Activated CD4-positive, alpha-beta T cell treated with anti-CD3 and anti-CD28 coated beads, Interleukin-2, amount 50 U/mL, for 24 hours (primary cell): ENCODE data around the gene FOXP1.
"Not testable (repeated sequence)": the region's sequence is repeated elsewhere in the genome, so short reads cannot be mapped to it uniquely, and the experiment has no call there.

Experiments
- DNase-seq, 2 donors: peaks; one replicate each; pipeline ENCODE4 v3.0.0-alpha.2; 2020; ENCODE audit warnings: low read depth in 1 of 2, low spot score in 1 of 2

FOXP1 gene

GRCh38 chr3:71028184-71028583 is 555.3 kb downstream of the FOXP1 start:
- no peak for DNase-seq

GRCh38 chr3:71026634-71027578 is 556.6 kb downstream of the FOXP1 start:
- no peak for DNase-seq

GRCh38 chr3:71025516-71025915 is 558.0 kb downstream of the FOXP1 start:
- no peak for DNase-seq

GRCh38 chr3:71025010-71025409 is 558.5 kb downstream of the FOXP1 start:
- DNase-seq = no peak

GRCh38 chr3:71022551-71023335 is 560.8 kb downstream of the FOXP1 start:
- DNase-seq = no peak

GRCh38 chr3:71018799-71019198 is 564.7 kb downstream of the FOXP1 start:
- DNase-seq = no peak

GRCh38 chr3:71016178-71016845 is 567.2 kb downstream of the FOXP1 start:
- no peak for DNase-seq

GRCh38 chr3:71014616-71015015 is 568.9 kb downstream of the FOXP1 start:
- DNase-seq = not testable (repeated sequence)

- no peak for DNase-seq
Measured at GRCh38 chr3:71012971-71013370, 570.6 kb downstream of the FOXP1 start.

GRCh38 chr3:71011565-71012287 is 571.8 kb downstream of the FOXP1 start:
- no peak for DNase-seq

- peak; percentile 30 to 78 for DNase-seq
Measured at GRCh38 chr3:71010726-71011455, 572.6 kb downstream of the FOXP1 start.

- no peak for DNase-seq
Measured at GRCh38 chr3:71008350-71008935, 575.1 kb downstream of the FOXP1 start.

- DNase-seq = no peak
Measured at GRCh38 chr3:71006810-71007785, 576.4 kb downstream of the FOXP1 start.

GRCh38 chr3:71005702-71006321 is 577.7 kb downstream of the FOXP1 start:
- DNase-seq = no peak

GRCh38 chr3:71003511-71003910 is 580.0 kb downstream of the FOXP1 start:
- DNase-seq = no peak

- no peak for DNase-seq
Measured at GRCh38 chr3:71002298-71002697, 581.2 kb downstream of the FOXP1 start.

GRCh38 chr3:71001303-71001830 is 582.2 kb downstream of the FOXP1 start:
- no peak for DNase-seq

- DNase-seq = no peak
Measured at GRCh38 chr3:71000483-71000882, 583.0 kb downstream of the FOXP1 start.
